Fibroblast of lung (primary cell): Measurements from ENCODE around the gene DNAJC7.

Source experiments
- EZH2 ChIP-seq: IDR thresholded peaks from 2 replicates; pipeline ENCODE4 v1.5.1; 2012; ENCODE audit warnings: low read length, control low read depth, mild to moderate bottlenecking; ENCODE audit errors: missing control alignments
- TF ChIP-seq, protein P1 (sequence below), 2 donors: IDR thresholded peaks in 1 of 2; conservative IDR thresholded peaks in 1 of 2; 1 replicate in 1 of 2; 2 replicates in 1 of 2; pipeline ENCODE4 v1.5.1; 2011 to 2012; ENCODE audit warnings: low read length in 2 of 2, control low read depth in 1 of 2, inconsistent platforms in 1 of 2, low read depth in 1 of 2, mild to moderate bottlenecking in 1 of 2

DNA sequence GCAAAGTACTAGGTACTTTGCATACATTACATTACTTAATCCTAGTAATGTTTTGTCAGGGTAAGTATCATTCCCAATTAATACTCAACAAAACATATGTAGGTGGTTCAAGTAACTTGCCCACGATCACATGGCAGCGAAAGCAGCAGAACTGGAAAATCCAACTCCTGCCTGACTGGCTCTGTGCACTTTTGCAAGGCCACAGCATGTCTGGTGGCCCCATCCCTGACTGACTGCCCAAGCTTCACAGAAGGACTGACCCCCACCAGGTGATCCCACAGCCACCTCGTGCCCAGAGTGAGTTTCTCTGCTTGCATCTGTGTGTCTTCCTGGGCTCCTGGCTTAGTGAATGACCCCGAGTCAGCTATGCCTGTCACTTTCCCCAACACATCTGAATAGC lies 39.2 kb downstream of the DNAJC7 start:
- TF ChIP-seq, protein P1, sequence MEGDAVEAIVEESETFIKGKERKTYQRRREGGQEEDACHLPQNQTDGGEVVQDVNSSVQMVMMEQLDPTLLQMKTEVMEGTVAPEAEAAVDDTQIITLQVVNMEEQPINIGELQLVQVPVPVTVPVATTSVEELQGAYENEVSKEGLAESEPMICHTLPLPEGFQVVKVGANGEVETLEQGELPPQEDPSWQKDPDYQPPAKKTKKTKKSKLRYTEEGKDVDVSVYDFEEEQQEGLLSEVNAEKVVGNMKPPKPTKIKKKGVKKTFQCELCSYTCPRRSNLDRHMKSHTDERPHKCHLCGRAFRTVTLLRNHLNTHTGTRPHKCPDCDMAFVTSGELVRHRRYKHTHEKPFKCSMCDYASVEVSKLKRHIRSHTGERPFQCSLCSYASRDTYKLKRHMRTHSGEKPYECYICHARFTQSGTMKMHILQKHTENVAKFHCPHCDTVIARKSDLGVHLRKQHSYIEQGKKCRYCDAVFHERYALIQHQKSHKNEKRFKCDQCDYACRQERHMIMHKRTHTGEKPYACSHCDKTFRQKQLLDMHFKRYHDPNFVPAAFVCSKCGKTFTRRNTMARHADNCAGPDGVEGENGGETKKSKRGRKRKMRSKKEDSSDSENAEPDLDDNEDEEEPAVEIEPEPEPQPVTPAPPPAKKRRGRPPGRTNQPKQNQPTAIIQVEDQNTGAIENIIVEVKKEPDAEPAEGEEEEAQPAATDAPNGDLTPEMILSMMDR (conservative IDR thresholded peaks at IDR 0.05 in 1 of 2, IDR thresholded peaks at IDR 0.05 in 1 of 2; ENCODE audit: low read depth in 1 of 2, low read length in 2 of 2): no peak
- TF ChIP-seq EZH2: no peak
